Measurements from ENCODE around the gene CLIP3. TPM values are rescaled to one million over a fixed set of nuclear protein-coding genes. Genes with fewer than 3 reads are reported as not detected.

Gene CLIP3
- total and polyA plus RNA-seq, 9 of the 15 experiments (the other 6 are each of a cell fraction or from before 2014, with no cell fraction given), result 0.01 to 0.50 (median 0.15) TPM; not detected in 1

DNA sequence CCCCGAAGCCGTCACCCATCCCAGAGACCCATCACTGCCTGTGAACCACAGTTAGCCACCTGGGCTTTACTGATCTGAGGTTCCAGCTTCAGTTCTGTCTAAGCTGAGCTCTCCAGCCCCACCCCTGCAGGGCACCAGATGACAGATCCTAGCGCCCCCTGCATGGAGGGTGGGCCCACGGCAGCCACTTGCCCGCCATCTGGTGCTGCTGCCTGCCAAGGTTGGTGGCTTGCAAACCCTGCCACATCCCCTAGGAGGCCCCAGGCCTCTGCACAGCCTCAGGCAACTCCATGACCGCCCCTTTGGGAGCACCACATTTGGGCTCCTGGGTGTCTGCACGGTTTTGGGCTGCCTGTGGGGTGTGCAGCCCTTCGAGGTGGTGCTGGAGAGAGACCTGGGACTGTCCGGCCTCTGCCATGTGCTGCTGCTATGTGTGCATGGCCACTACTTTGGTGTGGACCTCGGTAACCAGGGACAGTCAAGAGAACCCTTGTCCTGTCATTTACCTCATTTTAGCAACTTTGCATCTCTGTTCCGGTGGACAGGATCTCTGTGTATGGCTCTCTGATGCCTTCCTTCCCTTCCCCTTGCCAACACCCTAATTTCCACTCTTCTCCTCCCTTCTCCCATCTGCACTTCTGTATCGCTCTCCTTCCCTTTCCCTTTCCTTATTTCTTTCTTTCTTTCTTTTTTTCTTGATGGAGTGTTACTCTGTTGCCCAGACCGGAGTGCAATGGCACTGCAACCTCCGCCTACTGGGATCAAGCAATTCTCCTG lies 55.0 kb downstream of the CLIP3 start (continued):
- TF ChIP-seq, protein P1, sequence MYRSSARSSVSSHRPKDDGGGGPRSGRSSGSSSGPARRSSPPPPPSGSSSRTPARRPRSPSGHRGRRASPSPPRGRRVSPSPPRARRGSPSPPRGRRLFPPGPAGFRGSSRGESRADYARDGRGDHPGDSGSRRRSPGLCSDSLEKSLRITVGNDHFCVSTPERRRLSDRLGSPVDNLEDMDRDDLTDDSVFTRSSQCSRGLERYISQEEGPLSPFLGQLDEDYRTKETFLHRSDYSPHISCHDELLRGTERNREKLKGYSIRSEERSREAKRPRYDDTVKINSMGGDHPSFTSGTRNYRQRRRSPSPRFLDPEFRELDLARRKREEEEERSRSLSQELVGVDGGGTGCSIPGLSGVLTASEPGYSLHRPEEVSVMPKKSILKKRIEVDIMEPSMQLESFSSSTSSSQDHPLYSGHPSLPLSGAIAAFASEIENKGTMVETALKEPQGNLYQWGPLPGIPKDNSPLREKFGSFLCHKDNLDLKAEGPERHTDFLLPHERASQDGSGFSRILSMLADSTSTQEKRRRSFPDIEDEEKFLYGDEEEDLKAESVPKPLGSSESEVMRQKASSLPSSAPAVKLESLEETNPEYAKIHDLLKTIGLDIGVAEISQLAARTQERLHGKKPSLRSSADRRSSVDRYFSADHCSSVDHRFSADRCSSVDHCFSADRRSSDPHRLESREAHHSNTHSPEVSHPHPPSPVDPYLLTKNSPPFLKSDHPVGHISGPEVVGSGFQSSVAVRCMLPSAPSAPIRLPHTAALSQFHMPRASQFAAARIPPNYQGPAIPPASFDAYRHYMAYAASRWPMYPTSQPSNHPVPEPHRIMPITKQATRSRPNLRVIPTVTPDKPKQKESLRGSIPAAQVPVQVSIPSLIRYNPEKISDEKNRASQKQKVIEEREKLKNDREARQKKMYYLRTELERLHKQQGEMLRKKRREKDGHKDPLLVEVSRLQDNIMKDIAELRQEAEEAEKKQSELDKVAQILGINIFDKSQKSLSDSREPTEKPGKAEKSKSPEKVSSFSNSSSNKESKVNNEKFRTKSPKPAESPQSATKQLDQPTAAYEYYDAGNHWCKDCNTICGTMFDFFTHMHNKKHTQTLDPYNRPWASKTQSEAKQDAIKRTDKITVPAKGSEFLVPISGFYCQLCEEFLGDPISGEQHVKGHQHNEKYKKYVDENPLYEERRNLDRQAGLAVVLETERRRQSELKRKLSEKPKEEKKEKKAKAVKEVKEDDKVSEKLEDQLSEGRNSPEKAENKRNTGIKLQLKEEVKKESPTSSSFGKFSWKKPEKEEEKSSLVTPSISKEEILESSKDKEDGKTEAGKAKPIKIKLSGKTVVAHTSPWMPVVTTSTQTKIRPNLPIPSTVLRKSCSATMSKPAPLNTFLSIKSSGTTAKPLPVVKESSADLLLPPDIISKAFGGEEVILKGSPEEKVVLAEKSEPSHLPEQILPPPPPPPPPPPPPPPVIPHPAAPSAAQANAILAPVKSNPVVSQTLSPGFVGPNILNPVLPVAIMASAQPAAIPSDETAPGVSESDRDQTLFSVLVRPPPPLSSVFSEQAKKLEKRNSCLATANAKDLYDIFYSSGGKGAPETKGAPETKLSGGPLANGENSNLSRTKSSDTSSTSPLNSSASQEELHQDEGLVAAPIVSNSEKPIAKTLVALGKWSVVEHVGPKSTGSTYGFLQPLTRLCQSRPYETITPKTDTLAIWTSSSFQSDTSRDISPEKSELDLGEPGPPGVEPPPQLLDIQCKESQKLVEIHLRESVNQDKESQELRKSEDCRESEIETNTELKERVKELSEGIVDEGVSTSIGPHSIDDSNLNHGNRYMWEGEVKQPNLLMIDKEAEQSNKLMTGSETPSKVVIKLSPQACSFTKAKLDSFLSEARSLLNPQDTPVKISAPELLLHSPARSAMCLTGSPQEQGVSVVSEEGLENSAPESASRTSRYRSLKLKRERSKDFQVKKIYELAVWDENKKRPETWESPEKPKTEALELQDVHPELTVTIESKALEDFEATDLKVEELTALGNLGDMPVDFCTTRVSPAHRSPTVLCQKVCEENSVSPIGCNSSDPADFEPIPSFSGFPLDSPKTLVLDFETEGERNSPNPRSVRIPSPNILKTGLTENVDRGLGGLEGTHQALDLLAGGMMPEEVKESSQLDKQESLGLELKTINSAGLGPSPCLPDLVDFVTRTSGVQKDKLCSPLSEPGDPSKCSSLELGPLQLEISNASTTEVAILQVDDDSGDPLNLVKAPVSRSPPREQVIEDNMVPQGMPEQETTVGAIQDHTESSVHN (IDR thresholded peaks at IDR 0.05; ENCODE audit: borderline replicate concordance in 1 of 2, low read depth in 1 of 2), result no peak
- TF ChIP-seq, protein P2, sequence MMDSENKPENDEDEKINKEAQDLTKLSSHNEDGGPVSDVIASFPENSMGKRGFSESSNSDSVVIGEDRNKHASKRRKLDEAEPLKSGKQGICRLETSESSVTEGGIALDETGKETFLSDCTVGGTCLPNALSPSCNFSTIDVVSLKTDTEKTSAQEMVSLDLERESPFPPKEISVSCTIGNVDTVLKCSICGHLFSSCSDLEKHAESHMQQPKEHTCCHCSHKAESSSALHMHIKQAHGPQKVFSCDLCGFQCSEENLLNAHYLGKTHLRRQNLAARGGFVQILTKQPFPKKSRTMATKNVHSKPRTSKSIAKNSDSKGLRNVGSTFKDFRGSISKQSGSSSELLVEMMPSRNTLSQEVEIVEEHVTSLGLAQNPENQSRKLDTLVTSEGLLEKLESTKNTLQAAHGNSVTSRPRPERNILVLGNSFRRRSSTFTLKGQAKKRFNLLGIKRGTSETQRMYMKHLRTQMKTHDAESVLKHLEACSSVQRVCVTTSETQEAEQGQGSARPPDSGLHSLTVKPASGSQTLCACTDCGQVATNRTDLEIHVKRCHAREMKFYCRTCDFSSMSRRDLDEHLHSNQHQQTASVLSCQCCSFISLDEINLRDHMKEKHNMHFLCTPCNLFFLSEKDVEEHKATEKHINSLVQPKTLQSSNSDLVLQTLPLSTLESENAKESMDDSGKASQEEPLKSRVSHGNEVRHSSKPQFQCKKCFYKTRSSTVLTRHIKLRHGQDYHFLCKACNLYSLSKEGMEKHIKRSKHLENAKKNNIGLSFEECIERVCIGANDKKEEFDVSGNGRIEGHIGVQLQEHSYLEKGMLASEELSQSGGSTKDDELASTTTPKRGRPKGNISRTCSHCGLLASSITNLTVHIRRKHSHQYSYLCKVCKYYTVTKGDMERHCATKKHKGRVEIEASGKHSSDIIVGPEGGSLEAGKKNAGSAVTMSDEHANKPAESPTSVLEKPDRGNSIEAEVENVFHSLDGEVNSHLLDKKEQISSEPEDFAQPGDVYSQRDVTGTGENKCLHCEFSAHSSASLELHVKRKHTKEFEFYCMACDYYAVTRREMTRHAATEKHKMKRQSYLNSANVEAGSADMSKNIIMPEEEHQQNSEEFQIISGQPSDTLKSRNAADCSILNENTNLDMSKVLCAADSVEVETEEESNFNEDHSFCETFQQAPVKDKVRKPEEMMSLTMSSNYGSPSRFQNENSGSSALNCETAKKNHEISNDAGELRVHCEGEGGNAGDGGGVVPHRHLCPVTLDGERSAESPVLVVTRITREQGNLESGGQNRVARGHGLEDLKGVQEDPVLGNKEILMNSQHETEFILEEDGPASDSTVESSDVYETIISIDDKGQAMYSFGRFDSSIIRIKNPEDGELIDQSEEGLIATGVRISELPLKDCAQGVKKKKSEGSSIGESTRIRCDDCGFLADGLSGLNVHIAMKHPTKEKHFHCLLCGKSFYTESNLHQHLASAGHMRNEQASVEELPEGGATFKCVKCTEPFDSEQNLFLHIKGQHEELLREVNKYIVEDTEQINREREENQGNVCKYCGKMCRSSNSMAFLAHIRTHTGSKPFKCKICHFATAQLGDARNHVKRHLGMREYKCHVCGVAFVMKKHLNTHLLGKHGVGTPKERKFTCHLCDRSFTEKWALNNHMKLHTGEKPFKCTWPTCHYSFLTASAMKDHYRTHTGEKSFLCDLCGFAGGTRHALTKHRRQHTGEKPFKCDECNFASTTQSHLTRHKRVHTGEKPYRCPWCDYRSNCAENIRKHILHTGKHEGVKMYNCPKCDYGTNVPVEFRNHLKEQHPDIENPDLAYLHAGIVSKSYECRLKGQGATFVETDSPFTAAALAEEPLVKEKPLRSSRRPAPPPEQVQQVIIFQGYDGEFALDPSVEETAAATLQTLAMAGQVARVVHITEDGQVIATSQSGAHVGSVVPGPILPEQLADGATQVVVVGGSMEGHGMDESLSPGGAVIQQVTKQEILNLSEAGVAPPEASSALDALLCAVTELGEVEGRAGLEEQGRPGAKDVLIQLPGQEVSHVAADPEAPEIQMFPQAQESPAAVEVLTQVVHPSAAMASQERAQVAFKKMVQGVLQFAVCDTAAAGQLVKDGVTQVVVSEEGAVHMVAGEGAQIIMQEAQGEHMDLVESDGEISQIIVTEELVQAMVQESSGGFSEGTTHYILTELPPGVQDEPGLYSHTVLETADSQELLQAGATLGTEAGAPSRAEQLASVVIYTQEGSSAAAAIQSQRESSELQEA (IDR thresholded peaks at IDR 0.05; ENCODE audit: low read depth), result no peak
- TF ChIP-seq SRSF1 (IDR thresholded peaks at IDR 0.05; ENCODE audit: low read depth, low read length), result no peak
- TF ChIP-seq ZNF3 (CRISPR knock-in tag; IDR thresholded peaks at IDR 0.05), result no peak
- no peak for TF ChIP-seq POU5F1 (IDR thresholded peaks at IDR 0.05; ENCODE audit: borderline replicate concordance, low read depth, low read length, partially characterized antibody)
- TF ChIP-seq ARHGAP35 (IDR thresholded peaks at IDR 0.05; ENCODE audit: partially characterized antibody), result no peak
- TF ChIP-seq HOXB6 (CRISPR knock-in tag; IDR thresholded peaks at IDR 0.05; ENCODE audit: borderline replicate concordance), result no peak
- no peak for TF ChIP-seq EHMT2 (IDR thresholded peaks at IDR 0.05)
- TF ChIP-seq SMC3 (conservative IDR thresholded peaks at IDR 0.05; ENCODE audit: insufficient read depth, low read depth, low read length), result 0 out of 2 replicates have a peak, but pooled peaks have one; percentile 20

Measured in K562 (cell line).